Measurements from ENCODE around the gene KCNQ1OT1.
"Not testable (repeated sequence)": the region's sequence is repeated elsewhere in the genome, so short reads cannot be mapped to it uniquely, and the experiment has no call there.

Gene KCNQ1OT1

GRCh38 chr11:2655016-2655719, 44.6 kb downstream of the KCNQ1OT1 start:
- DNase-seq (ENCODE audit: low read depth in 1 of 2, low spot score in 1 of 2), result no peak

DNA sequence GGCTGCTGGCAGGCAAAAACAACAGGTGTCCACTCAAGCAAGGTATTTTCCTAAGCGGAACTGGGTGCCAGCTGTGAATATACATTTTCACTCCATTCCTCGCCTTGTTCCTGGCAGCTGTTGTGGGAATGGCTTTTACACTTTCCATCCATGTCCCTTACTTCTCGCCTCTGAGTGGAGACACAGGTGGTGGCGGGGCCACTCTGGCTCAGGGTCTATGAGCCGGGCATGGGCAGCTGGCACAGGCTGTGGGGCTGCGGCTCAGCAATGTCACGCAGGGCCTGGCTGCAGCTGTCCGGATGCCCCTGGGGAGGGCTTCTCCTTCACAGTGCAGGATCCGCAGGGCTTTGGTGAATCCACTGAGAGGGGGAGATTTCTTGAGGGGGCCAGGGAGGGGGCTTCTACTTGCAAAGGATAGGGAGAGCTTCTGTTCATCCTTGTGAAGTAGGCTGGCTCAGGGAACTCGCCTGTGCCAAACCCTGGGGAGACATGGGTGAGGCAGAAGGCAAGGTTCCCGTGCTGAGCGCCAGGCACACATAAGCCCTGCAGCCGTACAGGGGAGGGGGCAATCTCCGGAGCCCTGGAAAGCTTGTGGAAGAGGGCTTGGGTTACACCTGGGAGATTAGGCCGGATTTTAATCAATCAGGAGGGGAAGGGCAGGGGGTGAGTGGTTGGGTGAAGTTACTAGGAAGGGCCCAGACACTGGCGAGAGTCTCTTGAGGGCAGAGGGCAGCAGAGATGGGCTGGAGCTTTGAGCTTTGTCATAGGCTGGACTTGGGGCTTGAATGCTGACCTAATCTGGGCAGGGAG, 45.7 kb downstream of the KCNQ1OT1 start:
- DNase-seq (ENCODE audit: low read depth in 1 of 2, low spot score in 1 of 2), result no peak

GRCh38 chr11:2653198-2653551, 46.6 kb downstream of the KCNQ1OT1 start:
- DNase-seq (ENCODE audit: low read depth in 1 of 2, low spot score in 1 of 2), result no peak

- no peak for DNase-seq (ENCODE audit: low read depth in 1 of 2, low spot score in 1 of 2)
These were observed 47.2 kb downstream of the KCNQ1OT1 start for GRCh38 chr11:2652333-2653197.

GRCh38 chr11:2651826-2652271, 47.9 kb downstream of the KCNQ1OT1 start:
- no peak for DNase-seq (ENCODE audit: low read depth in 1 of 2, low spot score in 1 of 2)

- DNase-seq (ENCODE audit: low read depth in 1 of 2, low spot score in 1 of 2), result no peak
These were observed 48.7 kb downstream of the KCNQ1OT1 start for GRCh38 chr11:2651054-2651617.

DNA sequence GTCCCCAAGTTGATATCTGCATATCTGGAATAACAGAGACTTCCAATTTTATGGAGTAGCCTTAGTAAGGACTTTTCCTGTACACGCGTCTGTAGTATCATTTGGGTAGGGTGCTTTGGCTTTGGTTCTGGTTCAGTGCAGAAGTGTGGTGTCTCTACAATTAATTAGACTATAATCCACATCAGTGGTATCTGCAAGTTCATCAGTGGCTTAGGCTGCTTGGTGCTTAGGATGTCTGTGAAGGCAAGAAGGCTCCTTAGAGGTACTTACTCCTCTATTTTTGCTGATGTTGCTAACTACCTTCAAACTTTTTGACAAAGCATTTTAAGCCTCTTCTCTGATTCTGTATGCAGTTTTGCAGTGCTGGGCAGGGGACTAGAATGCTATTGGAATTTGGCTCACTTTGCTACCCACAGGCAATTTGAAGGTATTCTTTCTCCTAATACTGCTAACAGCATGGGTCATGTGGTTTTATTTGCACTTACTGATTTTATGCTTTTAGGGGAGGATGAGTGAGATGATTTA, 49.4 kb downstream of the KCNQ1OT1 start:
- no peak for DNase-seq (ENCODE audit: low read depth in 1 of 2, low spot score in 1 of 2)

DNA sequence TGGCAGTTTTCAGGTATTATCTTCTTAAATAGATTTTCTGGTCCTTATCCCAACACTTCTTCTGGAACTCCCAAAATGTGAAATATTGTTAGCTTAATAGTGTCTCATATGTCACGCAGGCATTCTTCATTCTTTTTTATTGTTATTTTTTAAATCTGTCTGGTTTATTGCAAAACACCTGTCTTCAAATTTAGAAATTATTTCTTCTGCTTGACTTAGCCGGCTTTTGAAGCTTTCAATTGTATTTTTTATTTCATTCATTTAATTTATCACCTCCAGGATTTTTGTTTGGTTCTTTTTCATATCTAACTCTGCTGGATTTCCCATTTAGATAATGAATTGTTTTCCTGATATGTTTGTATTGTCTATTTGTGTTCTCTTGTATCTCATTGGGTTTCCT, 49.9 kb downstream of the KCNQ1OT1 start:
- no peak for DNase-seq (ENCODE audit: low read depth in 1 of 2, low spot score in 1 of 2)

DNA sequence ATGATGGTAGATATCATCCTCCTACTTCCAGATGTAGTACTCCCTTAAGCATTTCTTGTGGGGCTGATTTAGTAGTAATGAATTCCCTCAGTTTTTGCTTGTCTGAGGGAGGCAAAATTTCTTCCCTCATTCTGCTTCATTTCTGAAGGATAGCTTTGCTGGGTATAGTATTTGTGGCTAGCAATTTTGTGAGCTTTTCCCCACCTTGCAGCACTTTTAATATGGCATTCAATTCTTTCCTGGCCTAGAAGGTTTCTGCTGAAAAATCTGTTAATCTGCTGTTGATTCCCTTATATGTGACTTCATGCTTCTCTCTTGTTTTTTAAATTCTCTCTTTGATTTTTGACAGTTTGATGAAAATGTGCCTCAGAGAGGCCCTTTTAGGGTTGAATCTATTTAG, 50.4 kb downstream of the KCNQ1OT1 start:
- DNase-seq (ENCODE audit: low read depth in 1 of 2, low spot score in 1 of 2), result no peak

DNA sequence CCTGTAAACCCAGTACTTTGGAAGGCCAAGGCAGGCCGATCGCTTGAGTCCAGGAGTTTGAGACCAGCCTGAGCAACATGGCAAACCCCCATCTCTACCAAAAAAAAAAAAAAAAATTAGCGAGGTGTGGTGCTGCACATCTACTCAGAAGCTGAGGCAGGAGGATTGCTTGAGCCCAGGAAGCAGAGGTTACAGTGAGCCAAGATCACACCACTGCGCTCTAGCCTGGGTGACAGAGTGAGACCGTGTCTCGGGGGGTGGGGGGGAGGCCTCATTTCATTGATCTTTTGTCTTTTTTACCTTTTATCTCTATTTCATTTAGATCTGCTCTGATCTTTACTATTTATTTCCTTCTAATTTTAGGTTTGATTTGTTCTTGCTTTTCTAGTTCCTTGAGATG, 51.8 kb downstream of the KCNQ1OT1 start:
- DNase-seq (ENCODE audit: low read depth in 1 of 2, low spot score in 1 of 2), result no peak

DNA sequence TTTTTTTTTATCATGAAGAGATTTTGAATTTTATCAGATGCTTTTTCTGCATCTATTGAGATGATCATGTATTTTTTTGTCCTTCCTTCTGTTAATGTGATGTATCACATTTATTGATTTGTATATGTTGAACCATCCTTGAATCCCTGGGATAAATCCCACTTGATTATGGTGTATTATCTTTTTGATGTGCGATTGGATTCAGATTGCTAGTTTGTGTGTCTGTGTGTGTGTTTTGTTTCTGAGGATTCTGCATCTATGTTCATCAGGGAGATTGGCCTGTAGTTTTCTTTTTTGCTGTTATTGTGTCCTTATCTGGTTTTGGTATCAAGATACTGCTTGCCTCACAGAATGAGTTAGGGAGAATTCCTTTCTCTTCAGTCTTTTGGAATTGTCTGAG, 52.6 kb downstream of the KCNQ1OT1 start:
- DNase-seq (ENCODE audit: low read depth in 1 of 2, low spot score in 1 of 2), result no peak

DNA sequence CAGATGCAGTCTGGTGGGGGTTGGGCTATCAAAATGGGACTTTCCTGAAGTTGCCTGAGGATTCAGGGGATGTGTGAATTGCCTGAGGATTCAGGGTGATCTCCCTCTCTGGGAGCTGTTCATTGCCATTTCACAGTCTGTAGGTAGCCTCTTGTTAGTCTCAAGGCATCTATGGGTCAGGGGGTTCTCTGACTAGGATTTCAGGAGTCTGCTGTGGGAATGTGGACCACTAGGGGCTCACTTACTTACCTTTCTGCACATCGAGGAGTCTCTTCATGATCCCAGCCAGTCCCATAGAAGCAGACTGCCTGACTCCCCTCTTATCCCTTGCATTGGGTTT, 54.0 kb downstream of the KCNQ1OT1 start:
- DNase-seq (ENCODE audit: low read depth in 1 of 2, low spot score in 1 of 2), result no peak

DNA sequence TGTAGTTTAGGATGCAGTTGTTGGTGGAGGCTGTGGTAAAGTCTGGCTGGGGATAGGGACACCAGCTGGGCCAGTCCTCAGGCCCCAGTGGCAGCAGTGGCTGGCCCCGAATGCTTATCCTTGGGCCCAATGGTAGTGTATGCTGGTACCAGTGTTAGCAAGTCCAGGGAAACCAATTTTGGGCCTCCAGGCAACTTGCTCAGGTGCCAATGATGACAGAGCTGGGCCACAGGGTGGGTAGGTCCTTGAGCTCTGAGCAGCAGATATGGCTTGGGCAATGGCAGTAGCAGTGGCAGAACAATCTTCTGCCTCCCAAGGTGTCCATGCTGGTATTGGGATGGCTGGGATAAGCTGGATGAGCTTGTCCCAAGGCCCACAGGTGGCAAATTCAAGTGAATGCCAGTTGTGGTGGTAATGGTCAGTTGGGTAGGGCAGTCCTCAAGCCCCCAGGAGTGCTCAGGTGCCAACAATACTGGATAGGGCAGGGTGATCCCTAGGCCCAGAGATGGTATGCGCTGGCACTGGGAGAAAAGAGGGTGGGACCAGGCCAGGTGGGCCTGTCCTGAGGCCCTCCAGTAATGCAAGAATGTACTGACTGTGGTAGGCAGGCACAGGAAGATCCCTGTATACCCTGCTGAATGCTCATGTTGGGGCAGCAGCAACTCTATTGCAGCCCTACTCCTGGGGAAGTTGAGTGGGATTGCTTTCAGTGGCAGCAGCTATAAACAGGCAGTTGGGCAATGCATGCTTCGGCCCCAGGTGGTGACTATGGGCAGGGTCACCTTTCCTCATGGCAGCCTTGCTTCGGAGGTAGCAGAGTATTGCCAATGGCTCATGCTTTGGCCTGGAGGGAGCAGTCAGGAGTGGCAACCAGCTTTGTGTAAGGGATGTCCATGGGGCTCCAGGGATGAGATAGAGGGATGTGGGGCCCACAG, 54.7 kb downstream of the KCNQ1OT1 start:
- DNase-seq (ENCODE audit: low read depth in 1 of 2, low spot score in 1 of 2), result no peak

DNA sequence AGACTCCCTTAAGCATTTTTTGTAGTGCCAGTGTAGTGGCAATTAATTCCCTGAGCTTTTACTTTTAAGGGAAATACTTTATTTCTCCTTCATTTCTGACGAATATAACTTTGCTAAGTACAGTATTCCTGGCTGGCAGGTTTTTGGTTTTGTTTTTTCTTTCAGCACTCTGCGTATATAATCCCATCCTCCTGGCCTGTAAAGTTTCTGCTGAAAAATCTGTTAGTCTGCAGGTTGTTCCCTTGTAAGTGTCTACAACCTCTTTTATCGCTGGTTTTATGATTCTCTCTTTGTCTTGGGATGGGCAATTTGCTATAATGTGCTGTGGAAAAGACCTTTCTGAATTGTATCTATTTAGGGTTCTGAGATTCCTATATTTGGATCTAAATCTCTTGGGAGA, 56.0 kb downstream of the KCNQ1OT1 start:
- no peak for DNase-seq (ENCODE audit: low read depth in 1 of 2, low spot score in 1 of 2)

DNA sequence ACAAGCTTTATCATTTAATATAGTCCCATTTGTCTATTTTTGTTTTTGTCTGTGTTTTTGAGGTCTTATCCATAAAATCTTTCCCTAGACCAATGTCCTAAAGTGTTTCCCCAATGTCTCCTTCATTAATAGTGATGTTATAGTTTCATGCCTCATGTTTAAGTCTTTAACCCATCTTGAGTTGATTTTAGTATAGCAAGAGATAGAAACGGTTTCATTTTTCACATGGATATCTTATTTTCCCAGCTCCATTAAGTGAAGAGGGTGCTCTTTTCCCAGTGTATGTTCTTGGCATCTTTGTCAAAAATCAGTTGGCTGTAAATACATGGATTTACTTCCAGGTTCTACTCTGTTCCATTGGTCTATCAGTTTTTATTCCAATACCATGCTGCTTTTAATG, 58.2 kb downstream of the KCNQ1OT1 start:
- no peak for DNase-seq (ENCODE audit: low read depth in 1 of 2, low spot score in 1 of 2)

DNA sequence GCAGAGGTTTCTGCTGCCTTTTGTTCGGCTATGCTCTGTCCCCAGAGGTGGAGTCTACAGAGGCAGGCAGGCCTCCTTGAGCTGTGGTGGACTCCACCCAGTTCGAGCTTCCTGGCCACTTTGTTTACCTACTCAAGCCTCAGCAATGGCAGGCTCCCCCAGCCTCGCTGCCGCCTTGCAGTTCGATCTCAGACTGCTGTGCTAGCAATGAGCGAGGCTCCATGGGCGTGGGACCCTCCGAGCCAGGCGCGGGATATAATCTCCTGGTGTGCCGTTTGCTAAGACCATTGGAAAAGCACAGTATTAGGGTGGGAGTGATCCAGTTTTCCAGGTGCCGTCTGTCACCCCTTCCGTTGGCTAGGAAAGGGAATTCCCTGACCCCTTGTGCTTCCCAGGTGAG, 60.0 kb downstream of the KCNQ1OT1 start:
- DNase-seq (ENCODE audit: low read depth in 1 of 2, low spot score in 1 of 2), result not testable (repeated sequence)

GRCh38 chr11:2631161-2631560, 68.6 kb downstream of the KCNQ1OT1 start:
- DNase-seq (ENCODE audit: low read depth in 1 of 2, low spot score in 1 of 2), result no peak

GRCh38 chr11:2630679-2631078, 69.1 kb downstream of the KCNQ1OT1 start:
- no peak for DNase-seq (ENCODE audit: low read depth in 1 of 2, low spot score in 1 of 2)

DNA sequence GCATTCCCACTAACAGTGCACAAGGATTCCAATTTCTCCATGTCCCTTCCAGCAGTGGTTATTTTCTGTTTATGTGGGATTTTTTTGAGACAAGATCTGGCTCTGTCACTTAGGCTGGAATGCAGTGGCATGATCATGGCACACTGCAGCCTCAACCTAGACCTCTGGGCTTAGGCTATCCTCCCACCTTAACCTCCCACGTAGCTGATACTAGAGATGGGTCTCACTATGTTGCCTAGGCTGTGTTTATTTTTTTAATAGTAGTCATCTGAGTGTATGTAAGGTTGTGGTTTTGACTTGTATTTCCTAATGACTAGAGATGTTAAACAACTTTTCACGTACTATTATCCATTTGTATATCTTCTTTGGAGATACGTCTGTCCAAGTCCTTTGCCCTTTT, 74.6 kb downstream of the KCNQ1OT1 start:
- no peak for DNase-seq (ENCODE audit: low read depth in 1 of 2, low spot score in 1 of 2)

DNA sequence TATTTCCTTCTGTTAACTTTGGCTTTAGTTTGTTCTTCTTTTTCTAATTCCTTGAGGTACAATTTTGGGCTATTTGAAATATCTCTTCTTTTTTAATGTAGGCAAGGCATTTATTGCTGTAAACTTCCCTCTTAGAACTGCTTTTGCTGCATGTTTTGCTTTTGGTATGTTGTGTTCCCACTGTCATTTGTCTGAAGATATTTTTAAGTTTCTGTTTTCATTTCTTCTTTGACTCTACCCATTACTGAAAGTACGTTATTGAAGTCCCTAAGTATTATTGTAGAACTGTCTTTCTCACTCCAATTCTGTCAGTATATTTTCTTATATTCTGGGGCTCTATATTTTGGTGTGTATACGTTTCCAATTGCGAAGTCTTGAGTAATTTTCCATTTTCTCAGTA, 77.9 kb downstream of the KCNQ1OT1 start:
- no peak for DNase-seq (ENCODE audit: low read depth in 1 of 2, low spot score in 1 of 2)

All from stimulated activated CD4-positive, alpha-beta T cell treated with anti-CD3 and anti-CD28 coated beads, Interleukin-15, amount 100 ng/mL, for 1 hour (primary cell).